CD4-positive, alpha-beta T cell treated with Interleukin-21 for 1 hour (primary cell): ENCODE results near the gene GPX2.

Experiments
- DNase-seq: peaks from one replicate; pipeline ENCODE4 v3.0.0-alpha.2; 2020

Gene GPX2

DNA sequence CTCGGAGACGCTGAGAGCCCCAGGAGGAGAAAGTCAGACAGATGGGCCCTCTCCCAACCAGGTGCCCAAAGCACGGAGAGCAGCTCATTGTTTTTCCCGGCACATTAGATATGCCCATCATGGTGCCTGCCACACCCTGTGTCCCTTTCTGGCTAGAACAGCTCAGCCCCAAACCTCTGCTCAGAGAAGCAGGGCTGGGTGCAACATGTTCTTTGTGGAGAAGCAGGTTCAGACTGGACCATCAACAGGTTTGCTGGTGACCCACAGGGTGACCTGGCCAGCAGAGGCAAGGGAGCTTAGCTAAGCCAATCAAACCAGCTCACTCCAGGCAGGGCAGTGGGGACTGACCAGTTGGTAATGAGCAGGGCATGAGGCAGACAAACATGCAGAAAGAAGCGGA, 16.2 kb upstream of the GPX2 start:
- DNase-seq, result no peak

GRCh38 chr14:64958201-64958600, 15.7 kb upstream of the GPX2 start:
- no peak for DNase-seq

GRCh38 chr14:64956697-64957406, 14.3 kb upstream of the GPX2 start:
- no peak for DNase-seq

- DNase-seq, result no peak
These were observed 12.8 kb upstream of the GPX2 start for GRCh38 chr14:64955297-64955696.

- DNase-seq, result no peak
These were observed 12.1 kb upstream of the GPX2 start for GRCh38 chr14:64954491-64955240.

DNA sequence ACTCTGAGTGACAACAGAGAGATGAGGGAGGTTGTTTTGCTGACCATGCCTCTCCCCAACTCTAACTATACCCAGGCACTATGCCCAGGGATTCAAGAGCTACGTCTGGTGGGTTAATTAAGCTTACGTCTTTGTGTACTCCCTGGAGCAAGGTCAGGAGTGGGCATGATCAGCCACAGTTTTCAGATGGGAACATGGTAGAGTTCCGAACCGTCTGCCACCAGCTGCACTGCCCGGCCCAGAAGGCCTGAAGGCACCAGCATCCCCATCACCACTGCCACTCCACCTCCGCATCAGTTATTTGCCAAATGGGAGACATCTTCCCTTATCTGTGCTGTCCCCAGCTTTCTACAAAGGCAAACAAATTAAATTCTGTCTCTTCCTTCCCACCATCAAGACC, 11.1 kb upstream of the GPX2 start:
- no peak for DNase-seq

GRCh38 chr14:64953310-64953654, 10.7 kb upstream of the GPX2 start:
- DNase-seq, result no peak

DNA sequence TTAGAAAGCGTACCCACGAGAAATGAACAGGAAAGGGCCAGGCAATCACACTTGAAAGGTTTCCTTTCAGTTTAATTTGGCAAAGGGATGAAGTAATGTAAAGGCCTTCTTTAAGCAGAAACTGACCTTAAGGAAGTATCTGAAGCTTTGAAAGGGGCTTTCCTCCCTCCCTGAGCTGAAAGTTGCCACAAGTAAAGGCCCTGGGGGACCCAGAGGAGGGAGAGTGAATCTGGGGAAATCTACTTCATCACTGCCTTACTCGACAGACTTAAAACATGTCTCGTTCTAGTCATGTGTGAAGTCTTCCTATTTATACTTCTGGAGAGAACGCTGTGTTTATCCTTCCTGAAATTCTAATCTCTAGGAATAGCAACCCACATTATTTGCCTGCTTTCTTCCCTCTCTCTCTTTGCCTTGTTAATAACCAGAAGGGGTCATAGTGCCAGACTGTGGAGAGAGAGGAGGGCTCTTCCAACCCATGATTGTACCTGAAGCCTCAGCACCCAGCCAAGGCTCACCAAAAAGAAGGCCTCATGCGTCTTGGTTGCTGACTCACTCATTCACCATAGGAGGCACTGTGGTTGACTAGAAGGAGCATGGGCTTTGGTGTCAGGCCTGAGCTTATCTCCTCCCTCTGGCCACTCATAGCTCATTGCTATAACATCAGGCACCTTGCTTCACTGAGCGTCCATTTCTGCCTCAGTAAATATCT, 10.2 kb upstream of the GPX2 start:
- no peak for DNase-seq

- DNase-seq, result no peak
These were observed 9.2 kb upstream of the GPX2 start for GRCh38 chr14:64951724-64952123.

DNA sequence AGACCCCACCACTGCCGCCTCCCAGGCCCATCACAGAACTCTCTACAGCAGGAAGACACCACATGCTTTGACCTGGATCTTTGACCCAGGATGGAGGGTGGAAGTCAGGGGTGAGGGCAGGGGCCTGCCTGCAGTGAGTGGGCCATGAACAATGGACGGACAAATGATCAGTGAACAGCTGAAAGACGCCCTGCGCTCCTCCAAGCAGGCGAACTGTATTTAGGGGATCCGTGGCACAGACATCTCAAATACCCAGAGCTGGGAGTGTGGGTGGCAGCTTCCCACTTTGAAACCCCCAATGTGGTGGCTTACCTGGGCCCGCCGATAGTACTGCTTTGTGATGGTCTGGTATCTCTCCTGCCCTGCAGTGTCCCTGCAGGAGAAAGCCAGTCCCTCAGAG, 8.7 kb upstream of the GPX2 start:
- DNase-seq, result no peak

- no peak for DNase-seq
These were observed 8.3 kb upstream of the GPX2 start for GRCh38 chr14:64950889-64951288.

DNA sequence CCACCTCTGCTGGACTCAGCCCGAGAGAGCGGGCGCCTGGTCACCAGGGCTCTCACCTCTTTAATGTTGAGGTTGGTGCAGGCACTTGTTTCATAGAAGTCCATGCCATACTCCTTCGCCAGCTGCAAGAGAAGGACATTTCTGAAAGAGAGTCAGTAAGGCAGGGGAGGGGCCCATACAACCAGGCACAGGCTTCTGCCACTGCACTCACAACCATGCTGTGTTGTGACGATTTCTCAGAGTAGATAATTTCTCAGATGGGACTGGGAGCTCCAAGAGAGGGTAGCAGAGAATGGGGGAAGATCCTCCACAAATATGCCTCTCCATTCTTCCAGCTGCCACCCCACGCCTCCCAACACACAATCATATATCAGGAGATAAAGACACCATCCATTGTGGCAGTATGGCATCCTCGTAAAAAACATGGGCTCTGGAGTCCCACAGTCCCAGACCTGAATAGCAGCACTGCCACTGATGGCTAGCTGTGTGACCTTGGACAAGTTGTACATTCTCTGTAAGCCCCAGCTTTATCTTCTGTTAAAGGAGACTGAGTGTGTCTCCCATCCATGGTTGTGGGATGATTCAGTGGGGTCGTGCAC, 6.2 kb upstream of the GPX2 start:
- DNase-seq, result no peak

GRCh38 chr14:64947710-64948611, 5.4 kb upstream of the GPX2 start:
- DNase-seq, result no peak

GRCh38 chr14:64946310-64947045, 3.9 kb upstream of the GPX2 start:
- no peak for DNase-seq

- no peak for DNase-seq
These were observed 3.1 kb upstream of the GPX2 start for GRCh38 chr14:64945431-64946178.

- DNase-seq, result no peak
These were observed 2.3 kb upstream of the GPX2 start for GRCh38 chr14:64944861-64945260.

GRCh38 chr14:64944041-64944440, 1.5 kb upstream of the GPX2 start:
- DNase-seq, result no peak

DNA sequence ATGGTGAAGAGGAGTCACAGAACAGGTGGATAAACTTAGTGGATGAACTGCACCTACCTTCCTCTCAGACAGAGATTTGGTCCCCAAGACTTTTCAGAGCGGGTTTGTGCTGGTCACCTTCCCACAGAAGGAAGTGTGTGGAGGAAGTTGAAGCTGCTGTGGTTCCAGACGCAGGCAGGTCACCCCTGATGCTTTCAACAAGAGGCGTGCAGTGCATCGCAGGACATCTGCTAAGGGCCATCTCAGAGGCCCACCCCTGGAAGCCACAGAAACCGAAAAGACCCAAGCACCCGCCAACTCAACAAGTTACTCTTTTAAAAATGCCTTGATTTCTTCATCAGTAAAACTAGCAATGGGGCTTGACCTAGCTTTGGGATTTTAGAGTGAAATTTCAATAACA, 1.0 kb upstream of the GPX2 start:
- DNase-seq, result no peak

- no peak for DNase-seq
These were observed 2.1 kb downstream of the GPX2 start for GRCh38 chr14:64940336-64940910.

- no peak for DNase-seq
These were observed 2.7 kb downstream of the GPX2 start for GRCh38 chr14:64939817-64940190.
